WERI-Rb-1 (cell line): ENCODE data around the gene ITGAL.
A peak's percentile ranks its signal among the peaks of the same experiment; 100 is the strongest.

Experiments used
- DNase-seq: peaks from one replicate; pipeline ENCODE4 v3.0.0-alpha.2; 2020
- H3K27ac ChIP-seq: fragments of 250-450 bp; sonication (Bioruptor Pico); 2 replicates; pipeline ENCODE4 v1.5.1; 2020; ENCODE audit warnings: mild to moderate bottlenecking, moderate library complexity
- H3K27me3 ChIP-seq: fragments of 250-450 bp; sonication (Bioruptor Pico); 2 replicates; pipeline ENCODE4 v1.5.1; 2021; ENCODE audit warnings: mild to moderate bottlenecking, low read depth, moderate library complexity; ENCODE audit not compliant: insufficient read depth, severe bottlenecking
- H3K36me3 ChIP-seq: fragments of 250-450 bp; sonication (Bioruptor Pico); 2 replicates; pipeline ENCODE4 v1.5.1; 2020; ENCODE audit warnings: mild to moderate bottlenecking, moderate library complexity
- H3K4me3 ChIP-seq: 2 replicates; pipeline ENCODE4 v1.5.1; 2011; ENCODE audit warnings: low read depth, mild to moderate bottlenecking, control low read depth, low read length
- H3K9me3 ChIP-seq: fragments of 250-450 bp; sonication (Bioruptor Pico); 2 replicates; pipeline ENCODE4 v1.5.1; 2021; ENCODE audit warnings: mild to moderate bottlenecking, moderate library complexity; ENCODE audit not compliant: severe bottlenecking
- TF ChIP-seq, protein P1 (sequence below): IDR thresholded peaks from 2 replicates; pipeline ENCODE4 v1.5.1; 2011; ENCODE audit warnings: low read depth, mild to moderate bottlenecking, control low read depth, inconsistent platforms, low read length

ITGAL gene

DNA sequence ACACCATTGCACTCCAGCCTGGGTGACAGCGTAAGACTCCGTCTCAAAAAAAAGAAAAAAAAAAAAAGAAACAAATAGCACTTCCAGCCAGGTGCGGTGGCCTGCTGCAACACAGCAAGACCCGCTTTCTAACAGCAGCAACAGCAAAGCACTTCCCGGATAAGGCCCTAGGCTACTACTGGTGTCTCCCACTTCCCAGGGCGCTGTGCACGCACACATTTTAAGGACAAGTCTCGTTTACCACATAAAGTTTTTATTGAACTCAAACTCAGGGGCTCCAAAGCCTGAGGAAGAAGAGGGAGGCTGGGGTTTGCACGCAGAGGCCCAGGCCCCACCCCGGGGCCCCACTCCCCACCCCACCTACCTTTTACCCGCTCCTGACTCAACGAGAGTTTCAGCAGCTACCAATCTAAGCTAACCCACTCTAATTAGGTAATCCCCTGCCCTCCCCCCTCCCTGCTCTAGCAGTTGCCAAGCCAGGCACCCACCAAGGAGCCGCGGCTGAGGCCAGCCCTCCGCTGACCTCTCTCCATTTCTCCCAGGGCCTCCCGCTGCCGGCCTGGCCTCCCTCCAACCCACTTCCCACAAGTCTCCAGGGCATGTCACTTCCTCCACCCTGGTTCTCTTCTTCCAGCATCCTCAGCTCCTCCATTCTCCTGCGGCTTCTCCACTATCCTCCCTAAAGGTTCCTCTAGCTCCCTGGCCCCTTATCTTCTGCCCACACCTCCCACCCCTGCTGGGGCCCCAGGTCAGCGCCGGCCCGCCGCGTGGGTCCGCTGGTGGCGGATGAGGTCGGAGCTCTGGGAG is 51.4 kb downstream of the ITGAL start:
- Histone ChIP-seq H3K4me3 (no peak overlapping the region), H3K9me3 (no peaks in the 10 kb centered on the region), H3K27ac (no peak overlapping the region), H3K36me3 (peaks cover 12% of the 10 kb centered on the region), H3K27me3 (no peaks in the 10 kb centered on the region)
- no peak for DNase-seq
- TF ChIP-seq, protein P1, sequence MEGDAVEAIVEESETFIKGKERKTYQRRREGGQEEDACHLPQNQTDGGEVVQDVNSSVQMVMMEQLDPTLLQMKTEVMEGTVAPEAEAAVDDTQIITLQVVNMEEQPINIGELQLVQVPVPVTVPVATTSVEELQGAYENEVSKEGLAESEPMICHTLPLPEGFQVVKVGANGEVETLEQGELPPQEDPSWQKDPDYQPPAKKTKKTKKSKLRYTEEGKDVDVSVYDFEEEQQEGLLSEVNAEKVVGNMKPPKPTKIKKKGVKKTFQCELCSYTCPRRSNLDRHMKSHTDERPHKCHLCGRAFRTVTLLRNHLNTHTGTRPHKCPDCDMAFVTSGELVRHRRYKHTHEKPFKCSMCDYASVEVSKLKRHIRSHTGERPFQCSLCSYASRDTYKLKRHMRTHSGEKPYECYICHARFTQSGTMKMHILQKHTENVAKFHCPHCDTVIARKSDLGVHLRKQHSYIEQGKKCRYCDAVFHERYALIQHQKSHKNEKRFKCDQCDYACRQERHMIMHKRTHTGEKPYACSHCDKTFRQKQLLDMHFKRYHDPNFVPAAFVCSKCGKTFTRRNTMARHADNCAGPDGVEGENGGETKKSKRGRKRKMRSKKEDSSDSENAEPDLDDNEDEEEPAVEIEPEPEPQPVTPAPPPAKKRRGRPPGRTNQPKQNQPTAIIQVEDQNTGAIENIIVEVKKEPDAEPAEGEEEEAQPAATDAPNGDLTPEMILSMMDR: no peak

DNA sequence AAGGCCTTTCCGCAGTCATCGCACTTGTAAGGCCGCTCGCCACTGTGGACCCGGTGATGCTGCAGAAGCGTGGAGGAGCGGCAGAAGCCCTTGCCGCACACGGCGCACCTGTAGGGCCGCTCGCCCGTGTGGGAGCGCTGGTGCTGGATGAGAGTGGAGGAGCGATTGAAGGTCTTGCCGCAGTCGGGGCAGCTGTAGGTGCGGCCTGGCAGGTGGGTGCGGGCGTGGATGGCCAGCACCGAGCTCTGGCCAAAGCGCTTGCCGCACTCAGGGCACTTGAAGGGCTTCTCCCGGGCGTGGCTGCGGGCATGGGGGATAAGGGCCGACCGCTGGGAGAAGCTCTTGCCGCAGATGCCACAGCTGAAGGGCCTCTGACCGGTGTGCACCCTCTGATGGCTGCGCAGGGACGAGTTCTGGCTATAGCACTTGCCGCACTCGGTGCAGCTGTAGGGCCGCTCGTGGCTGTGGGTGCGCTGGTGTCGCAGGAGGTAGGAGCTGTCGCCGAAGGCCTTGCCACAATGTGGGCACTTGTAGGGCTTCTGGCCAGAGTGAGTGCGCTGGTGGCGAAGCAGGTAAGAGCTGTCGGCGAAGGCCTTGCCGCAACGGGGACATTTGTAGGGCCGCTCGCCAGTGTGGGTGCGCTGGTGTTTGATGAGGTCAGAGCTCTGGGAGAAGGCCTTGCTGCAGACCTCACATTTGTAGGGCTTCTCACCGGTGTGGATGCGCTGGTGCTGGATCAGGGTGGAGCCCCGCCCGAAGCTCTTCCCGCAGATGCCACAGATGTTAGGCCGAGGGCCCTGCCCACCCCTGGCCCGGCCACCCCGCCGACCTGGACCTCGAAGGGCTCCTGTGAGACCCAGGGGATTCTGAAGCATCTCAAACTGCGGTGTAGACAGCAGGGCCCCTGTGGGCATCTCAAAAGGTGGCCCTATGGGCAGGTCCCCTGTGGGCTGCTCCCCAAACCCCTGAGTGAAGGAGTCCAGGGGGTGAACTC is 52.3 kb downstream of the ITGAL start:
- TF ChIP-seq, protein P1: no peak
- H3K36me3 ChIP-seq: peaks cover 12% of the 10 kb centered on the region
- no peak overlapping the region for H3K27ac ChIP-seq
- no peaks in the 10 kb centered on the region for H3K27me3 ChIP-seq
- H3K4me3 ChIP-seq: no peak overlapping the region
- H3K9me3 ChIP-seq: no peaks in the 10 kb centered on the region
- no peak for DNase-seq

DNA sequence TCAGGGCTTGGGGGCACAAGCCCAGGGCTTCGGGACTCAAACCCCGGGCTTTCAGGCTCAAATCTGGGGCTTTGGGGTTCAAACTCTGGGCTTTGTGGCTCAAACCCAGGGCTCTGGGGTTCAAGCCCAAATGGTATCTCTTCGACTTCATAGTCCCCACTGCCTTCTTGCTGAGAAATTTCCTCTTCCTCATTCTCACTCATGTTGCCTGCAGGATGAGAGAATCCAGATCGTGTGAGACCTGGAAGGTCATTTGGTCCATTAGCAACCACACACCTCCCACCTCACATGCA is 53.2 kb downstream of the ITGAL start:
- H3K27me3 ChIP-seq: no peaks in the 10 kb centered on the region
- peaks cover 16% of the 10 kb centered on the region for H3K36me3 ChIP-seq
- peak overlapping the region; percentile 58 for H3K4me3 ChIP-seq
- peak overlapping the region; percentile 98 for H3K27ac ChIP-seq
- H3K9me3 ChIP-seq: no peaks in the 10 kb centered on the region
- TF ChIP-seq, protein P1: no peak
- DNase-seq: no peak

DNA sequence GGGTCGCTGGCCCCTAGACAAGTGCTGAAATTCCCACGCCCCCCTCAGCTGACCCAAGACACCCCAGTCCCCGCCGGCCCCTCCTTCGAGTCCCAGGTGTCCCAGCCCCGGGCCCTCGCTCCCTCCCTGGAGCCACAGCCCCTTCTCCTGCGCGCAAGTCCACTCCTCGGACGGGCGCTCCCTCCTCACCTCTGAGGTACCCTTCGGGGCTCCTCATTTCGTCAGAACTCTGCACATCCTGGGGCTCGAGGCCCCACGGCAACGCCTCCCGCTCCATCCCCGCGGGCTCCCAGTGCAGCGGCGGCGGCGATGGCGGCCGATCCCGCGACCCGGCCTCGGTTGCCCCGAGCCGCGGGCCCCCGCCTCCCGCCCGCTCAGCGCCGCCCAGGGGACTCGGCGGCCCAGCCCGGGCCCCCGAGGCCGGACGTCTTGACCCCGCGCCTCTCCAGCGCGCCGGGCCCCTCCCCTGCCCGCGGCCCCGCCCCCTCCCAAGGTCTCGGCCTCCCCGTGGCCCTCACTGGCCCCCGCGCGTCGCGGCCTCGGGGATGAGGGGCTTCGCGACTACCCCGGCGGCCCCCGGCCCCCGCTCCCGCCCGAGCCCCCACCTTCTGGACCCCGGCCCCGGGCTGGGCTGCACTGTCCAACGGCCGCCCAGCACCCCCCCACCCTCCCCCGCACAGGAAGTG is 53.7 kb downstream of the ITGAL start, which contains the start of gene ZNF768:
Gene ZNF768, minus strand, starts transcription at position 430 of the 686 bp plus-strand sequence. Its CDS starts 153 bp downstream, at position 277.
- DNase-seq: no peak
- no peaks in the 10 kb centered on the region for H3K27me3 ChIP-seq
- H3K36me3 ChIP-seq: peaks cover 19% of the 10 kb centered on the region
- TF ChIP-seq, protein P1: no peak
- no peaks in the 10 kb centered on the region for H3K9me3 ChIP-seq
- peak within 1 kb of the TSS; percentile 98 for H3K27ac ChIP-seq
- H3K4me3 ChIP-seq: peak within 1 kb of the TSS; percentile 88

DNA sequence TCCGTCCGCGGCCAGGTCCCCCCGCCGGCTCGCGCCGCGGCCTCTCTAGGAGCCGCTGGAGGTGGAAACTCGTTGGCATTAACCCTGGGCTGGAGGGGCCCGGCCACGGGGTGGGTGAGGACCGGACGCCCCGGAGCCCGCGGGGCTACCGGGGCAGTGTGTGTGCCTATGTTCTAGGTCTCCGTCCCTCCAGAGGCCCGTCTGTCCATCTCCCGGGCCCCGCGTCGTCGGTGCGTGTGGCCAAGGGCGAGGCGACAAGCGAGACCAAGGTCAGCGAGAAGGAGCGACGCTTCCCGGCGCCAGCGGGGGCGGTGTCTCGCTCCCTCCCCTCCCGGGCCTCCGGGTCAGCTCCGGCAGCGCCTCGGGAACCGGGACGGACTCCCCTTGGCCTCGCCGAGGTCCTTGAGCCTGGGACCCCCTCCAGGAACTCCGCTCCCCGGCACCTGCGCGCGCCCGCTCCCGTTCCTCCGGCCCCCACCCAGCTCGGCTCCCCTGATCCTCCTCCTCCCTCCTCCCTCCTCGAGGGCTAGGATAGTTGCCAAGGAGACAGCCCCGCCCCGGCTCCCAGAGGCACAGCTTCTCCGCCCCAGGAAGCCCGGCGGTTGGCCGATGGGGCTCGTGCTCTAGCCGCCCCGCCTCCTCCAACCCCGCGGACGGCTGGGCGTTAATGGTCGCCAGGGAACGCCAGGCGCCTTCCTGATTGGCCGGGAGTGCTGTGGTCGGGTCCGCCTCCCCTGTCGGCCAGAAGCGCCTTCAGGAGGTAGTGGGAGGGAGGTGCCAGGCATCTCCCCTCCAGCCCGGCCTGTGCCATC is 54.5 kb downstream of the ITGAL start:
- peak overlapping the region; percentile 98 for H3K27ac ChIP-seq
- TF ChIP-seq, protein P1: peak; percentile 48
- peak overlapping the region; percentile 88 for H3K4me3 ChIP-seq
- peaks cover 24% of the 10 kb centered on the region for H3K36me3 ChIP-seq
- no peaks in the 10 kb centered on the region for H3K9me3 ChIP-seq
- peak; percentile 99 for DNase-seq
- no peaks in the 10 kb centered on the region for H3K27me3 ChIP-seq
